H1 (cell line): ENCODE data around the gene ZNF532.

Experiments
- CBX5 ChIP-seq: fragments of 300-800, 300-1000 bp; sonication (generic); IDR thresholded peaks from 2 replicates; pipeline ENCODE4 v1.7.1; 2016; ENCODE audit warnings: antibody characterized with exemption, low read length, low read depth
- CHD1 ChIP-seq: IDR thresholded peaks from 2 replicates; pipeline ENCODE4 v1.6.1; 2012; ENCODE audit warnings: low read depth, low read length, improper control_type of control experiment
- CTCF ChIP-seq, 3 experiments: IDR thresholded peaks; 1 replicate in 2 of 3; 2 replicates in 1 of 3; pipeline versions ENCODE4 v1.5.1 to v1.6.1; 2011; ENCODE audit warnings: low read length in 3 of 3, mild to moderate bottlenecking in 3 of 3, inconsistent platforms in 2 of 3, low read depth in 1 of 3, moderate library complexity in 1 of 3; ENCODE audit not compliant: insufficient read depth in 1 of 3; ENCODE audit errors: control extremely low read depth in 1 of 3
- GABPA ChIP-seq: IDR thresholded peaks from 2 replicates; pipeline ENCODE4 v1.6.1; 2011; ENCODE audit warnings: mild to moderate bottlenecking, low read length, moderate library complexity, borderline replicate concordance; ENCODE audit not compliant: insufficient read depth
- HDAC2 ChIP-seq, 2 experiments: fragments of 300-600 bp in 1 of 2; sonication (generic) in 1 of 2; IDR thresholded peaks; 2 replicates each; pipeline ENCODE4 v1.6.1; 2011 to 2012; ENCODE audit warnings: low read depth in 2 of 2, low read length in 2 of 2, mild to moderate bottlenecking in 2 of 2, moderate library complexity in 2 of 2, borderline replicate concordance in 1 of 2, inconsistent platforms in 1 of 2
- JUN ChIP-seq: IDR thresholded peaks from 2 replicates; pipeline ENCODE4 v1.6.1; 2011; ENCODE audit warnings: low read depth, mild to moderate bottlenecking, improper control_type of control experiment, low read length
- RAD21 ChIP-seq, 2 experiments: IDR thresholded peaks in 1 of 2; conservative IDR thresholded peaks in 1 of 2; 2 replicates each; pipeline ENCODE4 v1.6.1; 2011; ENCODE audit warnings: low read depth in 2 of 2, low read length in 2 of 2, improper control_type of control experiment in 1 of 2, inconsistent platforms in 1 of 2, mild to moderate bottlenecking in 1 of 2, moderate library complexity in 1 of 2
- RFX5 ChIP-seq: IDR thresholded peaks from 2 replicates; pipeline ENCODE4 v1.6.1; 2011; ENCODE audit warnings: low read depth, low read length, improper control_type of control experiment, borderline replicate concordance
- SP1 ChIP-seq: IDR thresholded peaks from 2 replicates; pipeline ENCODE4 v1.6.1; 2011; ENCODE audit warnings: low read depth, low read length
- YY1 ChIP-seq: IDR thresholded peaks from 2 replicates; pipeline ENCODE4 v1.6.1; 2011; ENCODE audit warnings: low read depth, mild to moderate bottlenecking, low read length
- ZNF274 ChIP-seq: IDR thresholded peaks from 2 replicates; pipeline ENCODE4 v1.7.0; 2012; ENCODE audit warnings: low read length, borderline replicate concordance; ENCODE audit errors: extremely low read depth
- TF ChIP-seq, protein P1 (sequence below): IDR thresholded peaks from 2 replicates; pipeline ENCODE4 v1.6.1; 2011; ENCODE audit warnings: low read depth, mild to moderate bottlenecking, low read length; ENCODE audit not compliant: insufficient read depth
- TF ChIP-seq, protein P2 (sequence below): IDR thresholded peaks from 2 replicates; pipeline ENCODE4 v1.6.1; 2012; ENCODE audit warnings: low read length, inconsistent platforms
- TF ChIP-seq, protein P3 (sequence below): IDR thresholded peaks from 2 replicates; pipeline ENCODE4 v1.6.1; 2012; ENCODE audit warnings: inconsistent platforms

GRCh38 chr18:58845928-58846724 lies 18.6 kb upstream of the ZNF532 start:
- TF ChIP-seq ZNF274 (no peak), HDAC2 (IDR thresholded peaks at IDR 0.05; ENCODE audit: borderline replicate concordance in 1 of 2, low read depth in 2 of 2, low read length in 2 of 2) (no peak), CTCF (IDR thresholded peaks at IDR 0.05; ENCODE audit: control extremely low read depth in 1 of 3, insufficient read depth in 1 of 3, low read depth in 1 of 3, low read length in 3 of 3) (no peak), RAD21 (IDR thresholded peaks at IDR 0.05 in 1 of 2, conservative IDR thresholded peaks at IDR 0.05 in 1 of 2; ENCODE audit: low read depth in 2 of 2, low read length in 2 of 2) (no peak), RFX5 (no peak), YY1 (no peak), JUN (no peak), CHD1 (no peak), CBX5 (no peak), GABPA (no peak), SP1 (no peak)
- TF ChIP-seq, protein P1, sequence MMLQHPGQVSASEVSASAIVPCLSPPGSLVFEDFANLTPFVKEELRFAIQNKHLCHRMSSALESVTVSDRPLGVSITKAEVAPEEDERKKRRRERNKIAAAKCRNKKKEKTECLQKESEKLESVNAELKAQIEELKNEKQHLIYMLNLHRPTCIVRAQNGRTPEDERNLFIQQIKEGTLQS: no peak
- TF ChIP-seq, protein P2, sequence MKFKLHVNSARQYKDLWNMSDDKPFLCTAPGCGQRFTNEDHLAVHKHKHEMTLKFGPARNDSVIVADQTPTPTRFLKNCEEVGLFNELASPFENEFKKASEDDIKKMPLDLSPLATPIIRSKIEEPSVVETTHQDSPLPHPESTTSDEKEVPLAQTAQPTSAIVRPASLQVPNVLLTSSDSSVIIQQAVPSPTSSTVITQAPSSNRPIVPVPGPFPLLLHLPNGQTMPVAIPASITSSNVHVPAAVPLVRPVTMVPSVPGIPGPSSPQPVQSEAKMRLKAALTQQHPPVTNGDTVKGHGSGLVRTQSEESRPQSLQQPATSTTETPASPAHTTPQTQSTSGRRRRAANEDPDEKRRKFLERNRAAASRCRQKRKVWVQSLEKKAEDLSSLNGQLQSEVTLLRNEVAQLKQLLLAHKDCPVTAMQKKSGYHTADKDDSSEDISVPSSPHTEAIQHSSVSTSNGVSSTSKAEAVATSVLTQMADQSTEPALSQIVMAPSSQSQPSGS: no peak
- TF ChIP-seq, protein P3, sequence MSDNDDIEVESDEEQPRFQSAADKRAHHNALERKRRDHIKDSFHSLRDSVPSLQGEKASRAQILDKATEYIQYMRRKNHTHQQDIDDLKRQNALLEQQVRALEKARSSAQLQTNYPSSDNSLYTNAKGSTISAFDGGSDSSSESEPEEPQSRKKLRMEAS: no peak; the same call in 1 of the 2 replicates
